GM19239 (cell line): ENCODE measurements around the gene BHLHE40.

Source experiments
- DNase-seq: peaks from one replicate; pipeline ENCODE4 v3.0.0; 2011; ENCODE audit warnings: low spot score; ENCODE audit not compliant: insufficient read length
- FAIRE-seq: peaks from 2 replicates; lab custom pipeline; 2011; peaks lifted over from hg19 to GRCh38; lab: Jason Lieb, UNC

The BHLHE40 gene

GRCh38 chr3:5014391-5014790 is 35.2 kb downstream of the BHLHE40 start:
- FAIRE-seq (no peak), DNase-seq (no peak)

- FAIRE-seq, result no peak
- no peak for DNase-seq
These were observed 35.8 kb downstream of the BHLHE40 start for GRCh38 chr3:5015056-5015455.

- DNase-seq (no peak), FAIRE-seq (peak; percentile 74)
These were observed 37.2 kb downstream of the BHLHE40 start for GRCh38 chr3:5016211-5017161.

- DNase-seq, result no peak
- FAIRE-seq, result no peak
These were observed 38.8 kb downstream of the BHLHE40 start for GRCh38 chr3:5017925-5018531.

- no peak for FAIRE-seq
- DNase-seq, result no peak
These were observed 40.4 kb downstream of the BHLHE40 start for GRCh38 chr3:5019411-5020241.

- FAIRE-seq (no peak), DNase-seq (no peak)
These were observed 41.0 kb downstream of the BHLHE40 start for GRCh38 chr3:5020242-5020722.

- FAIRE-seq (no peak), DNase-seq (no peak)
These were observed 42.2 kb downstream of the BHLHE40 start for GRCh38 chr3:5021116-5022092.

- FAIRE-seq, result no peak
- DNase-seq, result peak; percentile 54
These were observed 43.1 kb downstream of the BHLHE40 start for GRCh38 chr3:5022187-5022965.

- FAIRE-seq (no peak), DNase-seq (no peak)
These were observed 43.9 kb downstream of the BHLHE40 start for GRCh38 chr3:5022966-5023776.

- FAIRE-seq, result no peak
- no peak for DNase-seq
These were observed 44.6 kb downstream of the BHLHE40 start for GRCh38 chr3:5023777-5024346.

GRCh38 chr3:5026046-5026362 is 46.8 kb downstream of the BHLHE40 start:
- no peak for DNase-seq
- FAIRE-seq, result no peak

- FAIRE-seq (no peak), DNase-seq (no peak)
These were observed 50.5 kb downstream of the BHLHE40 start for GRCh38 chr3:5029715-5030114.

- no peak for FAIRE-seq
- no peak for DNase-seq
These were observed 50.9 kb downstream of the BHLHE40 start for GRCh38 chr3:5030152-5030551.

GRCh38 chr3:5032844-5033243 is 53.6 kb downstream of the BHLHE40 start:
- FAIRE-seq (no peak), DNase-seq (no peak)
